SK-N-SH (cell line): Measurements from ENCODE around the gene CFAP299. TPM values are rescaled to one million over a fixed set of nuclear protein-coding genes. Genes with fewer than 3 reads are reported as not detected.

Source experiments
- CTCF ChIA-PET: fragments of 300-600, 350-600 bp; formaldehyde crosslinking; extraction: SDS; loops from one replicate; lab custom pipeline; 2021; lab: Yijun Ruan, JAX
- POLR2A ChIA-PET: fragments of 350-600 bp; sonication (Branson Sonifier 250); formaldehyde crosslinking; extraction: SDS; loops from one replicate; lab custom pipeline; 2020; ENCODE audit warnings: antibody characterized with exemption, inconsistent platforms; lab: Yijun Ruan, JAX
- DNase-seq: peaks from one replicate; pipeline ENCODE4 v3.0.0; 2012
- H2AFZ ChIP-seq: fragments of 200-600 bp; sonication (generic); 2 replicates; pipeline ENCODE4 v1.8.1; 2016; ENCODE audit warnings: antibody characterized with exemption, mild to moderate bottlenecking, low read depth
- H3F3A ChIP-seq: fragments of 200-600 bp; sonication (generic); replicated peaks from 2 replicates; pipeline ENCODE3; 2016; ENCODE audit warnings: antibody characterized with exemption, mild to moderate bottlenecking; ENCODE audit not compliant: insufficient read depth
- H3K27ac ChIP-seq, 2 experiments: fragments of 200-500 bp in 1 of 2; fragments of 200-600 bp in 1 of 2; sonication (Bioruptor generic) in 1 of 2; sonication (generic), shearing (Covaris generic) in 1 of 2; 2 replicates each; pipeline versions ENCODE4 v1.5.1 to v1.6.1; 2014 to 2016; ENCODE audit warnings: low read depth in 2 of 2, inconsistent platforms in 1 of 2, low read length in 1 of 2, mild to moderate bottlenecking in 1 of 2, mixed read lengths in 1 of 2
- H3K27me3 ChIP-seq: fragments of 200-600 bp; sonication (generic), shearing (Covaris generic); 2 replicates; pipeline ENCODE4 v1.6.1; 2016; ENCODE audit warnings: mixed run types; ENCODE audit not compliant: insufficient read depth
- H3K36me3 ChIP-seq, 2 experiments: fragments of 200-500 bp in 1 of 2; fragments of 200-600 bp in 1 of 2; sonication (Bioruptor generic) in 1 of 2; sonication (generic) in 1 of 2; replicated peaks in 1 of 2; 2 replicates each; pipeline versions ENCODE3 to v1.5.1; 2014 to 2016; ENCODE audit warnings: low read length in 1 of 2, mild to moderate bottlenecking in 1 of 2; ENCODE audit not compliant: insufficient read depth in 2 of 2, control insufficient read depth in 1 of 2
- H3K4me1 ChIP-seq, 2 experiments: fragments of 200-500 bp in 1 of 2; fragments of 200-600 bp in 1 of 2; sonication (Bioruptor generic) in 1 of 2; sonication (generic), shearing (Covaris generic) in 1 of 2; 2 replicates each; pipeline versions ENCODE4 v1.5.1 to v1.6.1; 2014 to 2016; ENCODE audit warnings: low read depth in 1 of 2, low read length in 1 of 2, mixed run types in 1 of 2; ENCODE audit not compliant: insufficient read depth in 2 of 2, control insufficient read depth in 1 of 2
- H3K4me2 ChIP-seq: fragments of 200-600 bp; sonication (generic), shearing (Covaris generic); 2 replicates; pipeline ENCODE4 v1.6.1; 2017; ENCODE audit warnings: mixed run types
- H3K4me3 ChIP-seq, 2 experiments: fragments of 200-500 bp in 1 of 2; fragments of 200-600 bp in 1 of 2; sonication (Bioruptor generic) in 1 of 2; sonication (generic), shearing (Covaris generic) in 1 of 2; 2 replicates each; pipeline versions ENCODE4 v1.5.1 to v1.8.1; 2014 to 2016; ENCODE audit warnings: low read depth in 2 of 2, inconsistent platforms in 1 of 2, low read length in 1 of 2, mild to moderate bottlenecking in 1 of 2, mixed read lengths in 1 of 2, moderate library complexity in 1 of 2
- H3K79me2 ChIP-seq: fragments of 200-600 bp; sonication (generic); 2 replicates; pipeline ENCODE4 v1.8.1; 2017; ENCODE audit warnings: mild to moderate bottlenecking; ENCODE audit not compliant: insufficient read depth
- H3K9ac ChIP-seq: fragments of 200-600 bp; sonication (generic); 2 replicates; pipeline ENCODE4 v1.6.1; 2017; ENCODE audit warnings: mixed run types
- H3K9me2 ChIP-seq: fragments of 200-600 bp; sonication (generic); 2 replicates; pipeline ENCODE4 v1.6.1; 2017; ENCODE audit warnings: mixed run types
- H3K9me3 ChIP-seq: fragments of 200-600 bp; sonication (generic); 2 replicates; pipeline ENCODE4 v1.6.1; 2017; ENCODE audit warnings: mixed run types, mild to moderate bottlenecking, moderate library complexity
- H4K20me1 ChIP-seq: fragments of 200-600 bp; sonication (generic); 2 replicates; pipeline ENCODE4 v1.6.1; 2017; ENCODE audit warnings: mild to moderate bottlenecking, mixed run types; ENCODE audit not compliant: insufficient read depth
- ELF1 ChIP-seq: IDR thresholded peaks from 2 replicates; pipeline ENCODE4 v1.4.0; 2012
- FOXJ3 ChIP-seq: sonication (generic); formaldehyde crosslinking; IDR thresholded peaks from 2 replicates; pipeline ENCODE4 v1.5.1; 2020; ENCODE audit warnings: mild to moderate bottlenecking, missing genetic modification reagents
- GABPA ChIP-seq: IDR thresholded peaks from 2 replicates; pipeline ENCODE4 v1.4.0; 2012; ENCODE audit warnings: low read depth, mild to moderate bottlenecking
- IRF3 ChIP-seq: fragments of 150-350 bp; IDR thresholded peaks from 2 replicates; pipeline ENCODE4 v1.6.1; 2016; ENCODE audit warnings: mild to moderate bottlenecking, low read depth, low read length
- JUND ChIP-seq: IDR thresholded peaks from 2 replicates; pipeline ENCODE4 v1.4.0; 2012
- MXI1 ChIP-seq: IDR thresholded peaks from 2 replicates; pipeline ENCODE4 v1.6.1; 2012; ENCODE audit warnings: mild to moderate bottlenecking, low read depth, low read length, improper control_type of control experiment
- NFIC ChIP-seq: IDR thresholded peaks from 2 replicates; pipeline ENCODE4 v1.4.0; 2012; ENCODE audit warnings: borderline replicate concordance
- NRF1 ChIP-seq: IDR thresholded peaks from 2 replicates; pipeline ENCODE4 v1.6.1; 2012; ENCODE audit warnings: low read depth, mild to moderate bottlenecking, low read length
- RAD21 ChIP-seq: IDR thresholded peaks from 2 replicates; pipeline ENCODE4 v1.6.1; 2012; ENCODE audit warnings: mild to moderate bottlenecking, low read length
- RCOR1 ChIP-seq: fragments of 150-350 bp; IDR thresholded peaks from 2 replicates; pipeline ENCODE4 v1.6.1; 2017; ENCODE audit warnings: antibody characterized with exemption, low read length
- RXRA ChIP-seq: IDR thresholded peaks from 2 replicates; pipeline ENCODE4 v1.4.0; 2012; ENCODE audit warnings: low read depth, mild to moderate bottlenecking, borderline replicate concordance
- SIN3A ChIP-seq: IDR thresholded peaks from 2 replicates; pipeline ENCODE4 v1.6.1; 2012; ENCODE audit warnings: low read depth, mild to moderate bottlenecking, low read length, moderate library complexity, borderline replicate concordance
- SMC3 ChIP-seq: IDR thresholded peaks from 2 replicates; pipeline ENCODE4 v1.6.1; 2012; ENCODE audit warnings: low read depth, low read length, improper control_type of control experiment
- TAF1 ChIP-seq: IDR thresholded peaks from 2 replicates; pipeline ENCODE4 v1.6.1; 2012; ENCODE audit warnings: low read depth, mild to moderate bottlenecking, low read length, moderate library complexity, borderline replicate concordance
- TCF12 ChIP-seq: IDR thresholded peaks from 2 replicates; pipeline ENCODE4 v1.4.0; 2012
- USF1 ChIP-seq: IDR thresholded peaks from 2 replicates; pipeline ENCODE4 v1.4.0; 2012; ENCODE audit warnings: low read depth, borderline replicate concordance
- USF2 ChIP-seq: fragments of 150-350 bp; IDR thresholded peaks from 2 replicates; pipeline ENCODE4 v1.6.1; 2017; ENCODE audit warnings: antibody characterized with exemption, low read length, low read depth, borderline replicate concordance
- YY1 ChIP-seq: IDR thresholded peaks from 2 replicates; pipeline ENCODE4 v1.4.0; 2012; ENCODE audit warnings: low read depth, mild to moderate bottlenecking
- WGBS: methylation state at CpG from one replicate; pipeline ENCODE4 v1.1.6; 2017; ENCODE audit warnings: low lambda C conversion rate; 5-methylcytosine and 5-hydroxymethylcytosine counted together
- polyA plus RNA-seq, 3 experiments: library from polyadenylated mRNA; depleted of rRNA; stranded (reverse); fragments of >200 nt; gene quantifications; 2 replicates each; pipeline ENCODE4 v1.2.3, GENCODE V29; 2012
- TF ChIP-seq, protein P1 (sequence below): fragments of 200-600 bp; sonication (generic); IDR thresholded peaks from 2 replicates; pipeline ENCODE4 v1.6.1; 2017; ENCODE audit warnings: antibody characterized with exemption, mild to moderate bottlenecking, moderate library complexity
- TF ChIP-seq, protein P2 (sequence below): IDR thresholded peaks from 2 replicates; pipeline ENCODE4 v1.4.0; 2012; ENCODE audit warnings: low read depth

Gene CFAP299
- polyA plus RNA-seq, 1 of the 3 experiments (the other 2 are of a cell fraction) = 1.2 TPM

DNA sequence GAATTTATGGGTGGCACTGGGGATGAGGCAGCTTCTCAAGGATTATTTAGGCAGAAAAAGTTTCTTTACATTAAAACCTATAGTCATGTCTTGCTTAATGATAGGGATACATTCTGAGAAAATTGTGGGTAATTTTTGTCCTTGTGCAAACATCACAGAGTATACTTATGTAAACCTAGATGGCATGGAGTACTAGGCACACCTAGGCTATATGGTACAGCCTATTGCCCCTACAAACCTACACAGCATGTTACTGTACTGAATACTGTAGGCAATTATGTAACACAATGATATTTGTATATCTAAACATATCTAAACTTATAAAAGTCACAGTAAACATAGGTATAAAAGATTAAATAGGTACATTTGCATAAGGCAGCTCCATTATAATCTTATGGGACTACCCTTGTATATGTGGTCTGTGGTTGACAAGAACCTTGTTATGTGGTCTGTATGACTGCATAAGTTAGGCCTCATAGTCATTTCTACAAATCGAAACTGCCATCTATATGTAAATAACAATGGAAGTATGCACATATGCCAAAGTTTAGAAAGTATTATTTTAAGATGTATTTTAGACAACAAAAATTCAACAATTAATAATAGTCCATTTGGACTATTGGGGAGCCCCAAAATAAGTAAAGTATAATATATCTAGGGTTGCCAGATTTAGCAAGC is 87.3 kb downstream of the CFAP299 start (continued):
- TF ChIP-seq SIN3A (no peak), JUND (no peak)

- POLR2A ChIA-PET = no interaction called here
- TF ChIP-seq RXRA = no peak
- TF ChIP-seq, protein P1, sequence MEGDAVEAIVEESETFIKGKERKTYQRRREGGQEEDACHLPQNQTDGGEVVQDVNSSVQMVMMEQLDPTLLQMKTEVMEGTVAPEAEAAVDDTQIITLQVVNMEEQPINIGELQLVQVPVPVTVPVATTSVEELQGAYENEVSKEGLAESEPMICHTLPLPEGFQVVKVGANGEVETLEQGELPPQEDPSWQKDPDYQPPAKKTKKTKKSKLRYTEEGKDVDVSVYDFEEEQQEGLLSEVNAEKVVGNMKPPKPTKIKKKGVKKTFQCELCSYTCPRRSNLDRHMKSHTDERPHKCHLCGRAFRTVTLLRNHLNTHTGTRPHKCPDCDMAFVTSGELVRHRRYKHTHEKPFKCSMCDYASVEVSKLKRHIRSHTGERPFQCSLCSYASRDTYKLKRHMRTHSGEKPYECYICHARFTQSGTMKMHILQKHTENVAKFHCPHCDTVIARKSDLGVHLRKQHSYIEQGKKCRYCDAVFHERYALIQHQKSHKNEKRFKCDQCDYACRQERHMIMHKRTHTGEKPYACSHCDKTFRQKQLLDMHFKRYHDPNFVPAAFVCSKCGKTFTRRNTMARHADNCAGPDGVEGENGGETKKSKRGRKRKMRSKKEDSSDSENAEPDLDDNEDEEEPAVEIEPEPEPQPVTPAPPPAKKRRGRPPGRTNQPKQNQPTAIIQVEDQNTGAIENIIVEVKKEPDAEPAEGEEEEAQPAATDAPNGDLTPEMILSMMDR = no peak
- TF ChIP-seq YY1 = no peak
- TF ChIP-seq USF2 = no peak
- no peak for TF ChIP-seq NRF1
- TF ChIP-seq, protein P2, sequence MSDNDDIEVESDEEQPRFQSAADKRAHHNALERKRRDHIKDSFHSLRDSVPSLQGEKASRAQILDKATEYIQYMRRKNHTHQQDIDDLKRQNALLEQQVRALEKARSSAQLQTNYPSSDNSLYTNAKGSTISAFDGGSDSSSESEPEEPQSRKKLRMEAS = no peak
- TF ChIP-seq RAD21 = no peak
- no peak for TF ChIP-seq ELF1
- no peak for TF ChIP-seq USF1
- no peak for TF ChIP-seq SMC3
- no peak for TF ChIP-seq IRF3
- no peak for TF ChIP-seq MXI1
- TF ChIP-seq TAF1 = no peak
- no peak for TF ChIP-seq FOXJ3 (CRISPR knock-in tag)
- no peak for TF ChIP-seq JUND
- TF ChIP-seq RCOR1 = no peak
- TF ChIP-seq TCF12 = no peak
- TF ChIP-seq GABPA = no peak
- TF ChIP-seq NFIC = no peak
- Histone ChIP-seq H3K9me3 (no peaks in the 10 kb centered on the region), H3K27ac (no peak overlapping the region), H3K9me2 (no peaks in the 10 kb centered on the region; the same call in 1 of the 2 replicates), H3F3A (peaks cover 4% of the 10 kb centered on the region), H3K4me3 (no peak overlapping the region), H3K9ac (no peak overlapping the region), H3K4me2 (no peak overlapping the region), H3K36me3 (no peaks in the 10 kb centered on the region), H4K20me1 (no peaks in the 10 kb centered on the region), H3K27me3 (no peaks in the 10 kb centered on the region), H2AFZ (no peak overlapping the region), H3K79me2 (no peaks in the 10 kb centered on the region), H3K4me1 (no peaks in the 10 kb centered on the region)
- CTCF ChIA-PET = interaction anchor here (0.6 kb wide), 1 partner anchor 443 kb away, joined by 3 read pairs; no protein-coding TSS in a partner anchor
- DNase-seq = no peak
- 57% methylated on average over 2 of the region's 3 CpGs for WGBS
These were observed 88.2 kb downstream of the CFAP299 start for GRCh38 chr4:80423553-80424224.
